LNCaP clone FGC (cell line): Measurements from ENCODE around the gene GABRB1.

ENCODE experiments used
- DNase-seq: peaks from one replicate; pipeline ENCODE4 v3.0.0-alpha.2; 2011; ENCODE audit warnings: low read depth
- H3K4me3 ChIP-seq: 2 replicates; pipeline ENCODE4 v1.5.1; 2011; ENCODE audit warnings: mild to moderate bottlenecking, low read depth, low read length, control low read depth
- CTCF ChIP-seq: IDR thresholded peaks from 2 replicates; pipeline ENCODE4 v1.5.1; 2012; ENCODE audit warnings: mild to moderate bottlenecking; ENCODE audit not compliant: control insufficient read depth, insufficient read depth; ENCODE audit errors: extremely low read depth

GABRB1 gene

GRCh38 chr4:47474799-47475198 lies 443.4 kb downstream of the GABRB1 start:
- TF ChIP-seq CTCF, result no peak
- H3K4me3 ChIP-seq, result no peak overlapping the region
- DNase-seq, result no peak

- no peak overlapping the region for H3K4me3 ChIP-seq
- no peak for TF ChIP-seq CTCF
- no peak for DNase-seq
These were observed 444.0 kb downstream of the GABRB1 start for GRCh38 chr4:47475411-47475810.
